ENCODE results near the gene OTOGL.
A peak's percentile ranks its signal among the peaks of the same experiment; 100 is the strongest.

The OTOGL gene

DNA sequence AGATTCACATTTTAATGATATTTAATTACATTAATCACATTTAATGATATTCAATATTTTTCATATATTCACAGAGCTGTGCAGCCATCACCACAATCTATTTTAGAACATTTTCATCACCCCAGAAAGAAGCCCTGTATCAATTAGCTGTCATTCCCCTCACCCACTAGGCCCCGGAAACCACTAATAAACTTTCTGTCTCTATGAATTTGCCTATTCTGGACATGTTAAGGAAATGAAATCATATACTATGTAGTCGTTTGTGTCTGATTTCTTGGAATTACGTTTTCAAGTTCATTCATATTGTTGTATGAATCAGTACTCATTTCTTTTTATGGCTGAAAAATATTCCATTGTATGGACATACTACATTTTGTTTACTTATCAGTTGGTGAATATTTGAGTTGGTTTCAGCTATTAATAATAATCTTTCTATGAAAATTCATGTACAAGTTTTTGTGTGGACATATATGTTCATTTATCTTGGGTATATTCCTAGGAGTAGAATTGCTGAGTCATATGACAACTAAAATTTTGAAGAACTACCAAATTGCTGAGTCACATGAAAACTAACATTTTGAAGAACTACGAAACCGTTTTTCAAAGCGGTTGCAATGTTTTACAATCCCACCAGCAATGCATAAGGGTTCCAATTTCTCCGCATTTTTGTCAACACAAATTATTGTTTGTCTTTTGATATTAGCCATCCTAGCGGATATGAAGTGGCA lies 11.7 kb upstream of the OTOGL start:
- no peak for TF ChIP-seq CTCF (conservative IDR thresholded peaks at IDR 0.05; ENCODE audit: low read depth, low read length)
- no peak overlapping the region for H3K4me3 ChIP-seq (ENCODE audit: low read depth, low read length)
- DNase-seq (ENCODE audit: low read depth), result no peak

DNA sequence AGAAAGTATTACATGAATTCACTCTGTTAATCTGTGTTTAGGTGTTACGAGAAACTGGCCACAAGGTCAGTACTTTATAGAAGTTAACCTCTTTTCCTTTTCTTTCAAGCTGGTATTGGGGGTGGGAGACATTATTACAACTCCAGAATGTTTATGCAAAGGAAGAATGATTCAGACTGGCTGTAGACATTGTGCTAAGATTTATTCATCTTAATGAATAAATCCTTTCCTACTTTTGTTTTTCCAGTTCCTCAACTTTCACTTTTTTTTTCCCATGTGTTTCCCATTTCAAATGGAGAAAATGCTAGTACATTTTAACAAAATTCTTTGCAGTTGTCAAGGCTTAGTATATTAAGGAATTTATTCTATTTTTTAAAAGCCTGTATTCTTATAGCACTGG lies 1.3 kb downstream of the OTOGL start:
- DNase-seq (ENCODE audit: low read depth), result peak; percentile 36
- no peak overlapping the region for H3K4me3 ChIP-seq (ENCODE audit: low read depth, low read length)
- TF ChIP-seq CTCF (conservative IDR thresholded peaks at IDR 0.05; ENCODE audit: low read depth, low read length), result no peak

GRCh38 chr12:80101126-80101525 lies 1.8 kb downstream of the OTOGL start:
- DNase-seq (ENCODE audit: low read depth), result peak; percentile 26
- TF ChIP-seq CTCF (conservative IDR thresholded peaks at IDR 0.05; ENCODE audit: low read depth, low read length), result no peak
- no peak overlapping the region for H3K4me3 ChIP-seq (ENCODE audit: low read depth, low read length)

DNA sequence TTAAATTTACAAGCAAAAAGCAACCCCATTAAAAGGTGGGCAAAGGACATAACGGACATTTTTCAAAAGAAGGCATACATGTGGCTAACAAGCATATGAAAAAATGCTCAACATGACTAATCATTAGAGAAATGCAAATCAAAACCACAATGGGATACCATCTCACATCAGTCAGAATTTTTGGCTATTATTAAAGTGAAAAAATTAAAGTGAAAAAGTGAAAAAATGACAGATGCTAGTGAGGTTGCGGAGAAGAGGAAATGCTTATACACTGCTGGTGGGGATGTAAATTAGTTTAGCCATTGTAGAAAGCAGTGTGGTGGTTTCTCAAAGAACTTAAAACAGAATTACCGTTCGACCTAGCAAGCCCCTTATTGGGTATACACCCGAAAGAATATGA lies 7.9 kb downstream of the OTOGL start:
- no peak overlapping the region for H3K4me3 ChIP-seq (ENCODE audit: low read depth, low read length)
- TF ChIP-seq CTCF (conservative IDR thresholded peaks at IDR 0.05; ENCODE audit: low read depth, low read length), result no peak
- peak; percentile 17 for DNase-seq (ENCODE audit: low read depth)

- TF ChIP-seq CTCF (conservative IDR thresholded peaks at IDR 0.05; ENCODE audit: low read depth, low read length), result no peak
- no peak overlapping the region for H3K4me3 ChIP-seq (ENCODE audit: low read depth, low read length)
Observed at GRCh38 chr12:80116735-80117134, 17.4 kb downstream of the OTOGL start.

DNA sequence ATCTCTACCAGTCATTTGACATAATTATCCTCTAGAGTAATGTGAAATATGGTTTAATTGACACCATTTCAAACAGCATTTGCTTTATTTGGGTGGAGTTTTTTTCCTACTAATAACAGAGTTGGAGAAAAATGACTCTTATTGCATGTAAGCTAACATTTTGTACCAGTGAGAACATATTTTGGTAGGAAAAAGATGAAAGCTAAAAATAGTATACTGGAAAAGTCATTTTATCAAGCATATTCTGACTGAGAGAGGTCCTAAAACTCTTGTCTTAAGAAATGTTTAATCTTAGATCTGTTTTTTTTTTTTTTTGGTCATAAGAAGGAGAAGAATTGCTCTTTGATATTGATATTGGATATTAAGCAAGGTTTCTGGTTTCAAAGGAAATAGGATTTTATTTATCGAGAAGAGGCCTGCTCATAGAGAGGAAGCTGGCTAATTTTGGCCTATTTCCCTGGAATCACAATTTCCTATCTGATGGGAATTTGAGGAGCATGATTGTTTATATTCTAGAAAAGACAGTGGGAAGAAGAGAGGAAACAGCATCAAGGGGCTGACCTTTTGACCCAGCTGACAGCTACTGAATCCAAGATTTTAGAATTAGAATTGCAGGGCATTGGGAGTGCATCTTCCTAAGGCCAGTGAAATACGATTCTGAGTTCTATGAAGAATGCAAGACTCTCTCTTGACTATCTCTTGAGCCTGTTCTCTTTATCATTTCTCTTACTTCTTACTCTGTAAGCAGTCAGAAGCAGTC lies 19.4 kb downstream of the OTOGL start:
- DNase-seq (ENCODE audit: low read depth), result no peak
- TF ChIP-seq CTCF (conservative IDR thresholded peaks at IDR 0.05; ENCODE audit: low read depth, low read length), result no peak
- H3K4me3 ChIP-seq (ENCODE audit: low read depth, low read length), result no peak overlapping the region

More at GRCh38 chr12:80116735-80117134, 17.4 kb downstream of the OTOGL start:
- DNase-seq (ENCODE audit: low read depth), result no peak
